ENCODE data around the gene PCDHGA4.

DNA sequence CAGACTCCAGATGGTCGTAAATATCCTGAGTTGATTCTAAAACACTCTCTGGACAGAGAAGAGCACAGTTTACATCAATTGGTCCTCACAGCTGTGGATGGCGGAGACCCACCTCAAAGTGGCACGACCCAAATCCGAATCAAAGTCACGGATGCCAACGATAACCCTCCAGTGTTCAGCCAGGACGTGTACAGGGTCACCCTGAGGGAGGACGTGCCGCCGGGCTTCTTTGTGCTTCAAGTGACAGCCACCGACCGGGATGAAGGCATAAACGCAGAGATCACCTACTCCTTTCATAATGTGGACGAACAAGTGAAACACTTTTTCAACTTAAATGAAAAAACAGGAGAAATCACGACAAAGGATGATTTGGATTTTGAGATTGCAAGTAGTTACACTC, 5.9 kb downstream of the PCDHGA4 start:
- TF ChIP-seq, protein P1, sequence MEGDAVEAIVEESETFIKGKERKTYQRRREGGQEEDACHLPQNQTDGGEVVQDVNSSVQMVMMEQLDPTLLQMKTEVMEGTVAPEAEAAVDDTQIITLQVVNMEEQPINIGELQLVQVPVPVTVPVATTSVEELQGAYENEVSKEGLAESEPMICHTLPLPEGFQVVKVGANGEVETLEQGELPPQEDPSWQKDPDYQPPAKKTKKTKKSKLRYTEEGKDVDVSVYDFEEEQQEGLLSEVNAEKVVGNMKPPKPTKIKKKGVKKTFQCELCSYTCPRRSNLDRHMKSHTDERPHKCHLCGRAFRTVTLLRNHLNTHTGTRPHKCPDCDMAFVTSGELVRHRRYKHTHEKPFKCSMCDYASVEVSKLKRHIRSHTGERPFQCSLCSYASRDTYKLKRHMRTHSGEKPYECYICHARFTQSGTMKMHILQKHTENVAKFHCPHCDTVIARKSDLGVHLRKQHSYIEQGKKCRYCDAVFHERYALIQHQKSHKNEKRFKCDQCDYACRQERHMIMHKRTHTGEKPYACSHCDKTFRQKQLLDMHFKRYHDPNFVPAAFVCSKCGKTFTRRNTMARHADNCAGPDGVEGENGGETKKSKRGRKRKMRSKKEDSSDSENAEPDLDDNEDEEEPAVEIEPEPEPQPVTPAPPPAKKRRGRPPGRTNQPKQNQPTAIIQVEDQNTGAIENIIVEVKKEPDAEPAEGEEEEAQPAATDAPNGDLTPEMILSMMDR (IDR thresholded peaks at IDR 0.05; ENCODE audit: poor library complexity): no peak
- TF ChIP-seq EZH2 (IDR thresholded peaks at IDR 0.05; ENCODE audit: borderline replicate concordance): no peak

Measured in hepatocyte (in vitro differentiated cells).